A673 (cell line): ENCODE measurements around the gene TCEA2. TPM values are rescaled to one million over a fixed set of nuclear protein-coding genes. Genes with fewer than 3 reads are reported as not detected.

ENCODE experiments used
- BruUV-seq: library from RNA; stranded (reverse); fragments of 400-500 nt; replicated peaks from 2 replicates; lab custom pipeline; 2021; lab: Mats Ljungman, UMichigan
- CTCF ChIA-PET: fragments of 300-600 bp; sonication (Branson Sonifier 250); formaldehyde crosslinking; loops from one replicate; lab custom pipeline; 2022; ENCODE audit warnings: antibody characterized with exemption; lab: Charles Lee
- POLR2A ChIA-PET: fragments of 300-600 bp; sonication (Branson Sonifier 250); formaldehyde crosslinking; loops from one replicate; lab custom pipeline; 2022; ENCODE audit warnings: antibody characterized with exemption; ENCODE audit not compliant: low non-redundant PET; lab: Charles Lee
- DNase-seq: peaks from one replicate; pipeline ENCODE4 v3.0.0-alpha.2; 2015; ENCODE audit warnings: low spot score
- H3K27ac ChIP-seq: fragments of 200-600 bp; sonication (generic); 2 replicates; pipeline ENCODE4 v1.5.1; 2016; ENCODE audit warnings: mixed run types, low read depth, mild to moderate bottlenecking, mixed read lengths, antibody characterized with exemption, low read length; ENCODE audit not compliant: poor library complexity, severe bottlenecking
- H3K27me3 ChIP-seq: fragments of 200-600 bp; sonication (generic); replicated peaks from 2 replicates; pipeline ENCODE4 v1.6.1; 2017; ENCODE audit warnings: mixed run types, low read depth, mild to moderate bottlenecking, mixed read lengths, antibody characterized with exemption, low read length; ENCODE audit not compliant: insufficient read depth, poor library complexity
- H3K36me3 ChIP-seq: fragments of 200-600 bp; sonication (generic); 2 replicates; pipeline ENCODE4 v1.6.1; 2016; ENCODE audit warnings: mixed run types, mild to moderate bottlenecking, mixed read lengths, antibody characterized with exemption, low read length; ENCODE audit not compliant: insufficient read depth, poor library complexity, severe bottlenecking
- H3K4me1 ChIP-seq: fragments of 200-600 bp; sonication (generic); 2 replicates; pipeline ENCODE4 v1.6.1; 2017; ENCODE audit warnings: mixed run types, mild to moderate bottlenecking, mixed read lengths, antibody characterized with exemption, low read length; ENCODE audit not compliant: insufficient read depth, poor library complexity, severe bottlenecking
- H3K4me3 ChIP-seq: fragments of 200-600 bp; sonication (generic); 2 replicates; pipeline ENCODE4 v1.5.1; 2016; ENCODE audit warnings: low read depth, mixed run types, mild to moderate bottlenecking, mixed read lengths, low read length; ENCODE audit not compliant: poor library complexity, severe bottlenecking
- H3K9me3 ChIP-seq: fragments of 200-600 bp; sonication (generic); 2 replicates; pipeline ENCODE4 v1.6.1; 2016; ENCODE audit warnings: mixed run types, low read depth, mild to moderate bottlenecking, mixed read lengths, antibody characterized with exemption, low read length; ENCODE audit not compliant: poor library complexity, severe bottlenecking
- CTCF ChIP-seq: fragments of 300-800, 200-600 bp; sonication (generic); conservative IDR thresholded peaks from 2 replicates; pipeline ENCODE4 v1.5.1; 2017; ENCODE audit warnings: low read depth, mild to moderate bottlenecking, antibody characterized with exemption, low read length, moderate library complexity, mixed read lengths
- EZH2 ChIP-seq: fragments of 200-600 bp; sonication (generic); IDR thresholded peaks from 2 replicates; pipeline ENCODE4 v1.6.1; 2017; ENCODE audit warnings: borderline replicate concordance, low read depth, mild to moderate bottlenecking, mixed read lengths, antibody characterized with exemption, low read length; ENCODE audit not compliant: poor library complexity, severe bottlenecking
- intact Hi-C: fragments of 100-400 bp; cut with micrococcal nuclease; formaldehyde crosslinking; loops from one replicate; pipeline ENCODE4 v1.10.0; 2022; ENCODE audit not compliant: unreplicated experiment
- microRNA-seq: library from miRNA; unstranded; fragments of <30 nt; microRNA quantifications from one replicate; pipeline ENCODE4 v1.2.0, GENCODE V29; 2021
- total RNA-seq: library from RNA; stranded (reverse); gene quantifications from 2 replicates; pipeline ENCODE4 v1.2.3, GENCODE V29; 2021

TCEA2 gene
- total RNA-seq, 1 experiment from 2014 or later: 35.0 TPM

- Histone ChIP-seq H3K4me3 (no peak overlapping the region), H3K9me3 (no peaks in the 10 kb centered on the region), H3K4me1 (no peaks in the 10 kb centered on the region), H3K27me3 (peaks cover 33% of the 10 kb centered on the region), H3K27ac (no peak overlapping the region), H3K36me3 (no peaks in the 10 kb centered on the region)
- no TSS peak for BruUV-seq
- intact Hi-C loops: no loop called here
- TF ChIP-seq CTCF (no peak), EZH2 (no peak)
- no peak for DNase-seq
- ChIA-PET POLR2A (no interaction called here), CTCF (no interaction called here)
Measured at GRCh38 chr20:64119301-64119680, 56.3 kb downstream of the TCEA2 start.

DNA sequence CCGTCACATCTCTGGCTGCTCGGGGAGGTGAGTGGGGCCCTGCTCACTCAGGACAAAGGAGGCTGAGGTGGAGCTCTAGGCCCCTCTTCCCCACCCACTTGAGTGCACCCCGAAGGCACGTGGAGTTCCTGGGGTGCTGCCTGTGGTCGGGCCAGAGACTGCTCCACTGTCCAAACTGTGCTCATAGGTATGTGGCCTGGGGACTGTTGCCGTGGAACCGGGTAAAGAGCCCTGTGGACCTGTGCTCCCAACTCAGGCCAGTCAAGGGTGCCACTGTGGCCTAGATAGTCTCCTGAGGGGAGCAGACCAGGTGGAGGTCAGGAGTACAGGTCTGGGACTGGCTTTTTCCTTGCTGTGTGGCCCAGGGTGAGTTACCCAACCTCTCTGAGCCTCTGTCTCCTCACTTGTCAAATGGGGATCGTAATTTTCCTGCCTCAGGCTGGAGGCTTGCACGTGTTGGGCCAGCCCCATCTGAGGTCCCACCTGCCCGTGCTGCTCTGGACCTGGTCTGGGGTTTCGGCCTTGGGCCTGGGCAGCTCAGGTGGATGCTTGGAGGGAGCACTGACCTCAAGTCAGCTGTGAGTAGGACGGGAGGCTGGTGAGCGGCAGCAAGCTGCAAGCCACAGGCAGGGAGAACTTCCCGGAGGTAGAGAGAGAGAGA, 56.8 kb downstream of the TCEA2 start:
- no peak for TF ChIP-seq CTCF
- TF ChIP-seq EZH2: no peak
- no TSS peak for BruUV-seq

GRCh38 chr20:64121586-64121985, 58.6 kb downstream of the TCEA2 start:
- intact Hi-C loops: loop anchor here (5.0 kb wide), 1 partner anchor 584 kb away; the partner anchor contains the start of gene PTK6
- BruUV-seq: no TSS peak
- CTCF ChIA-PET: no interaction called here
- no peaks in the 10 kb centered on the region for H3K9me3 ChIP-seq
- no peak overlapping the region for H3K4me3 ChIP-seq
- no peak for TF ChIP-seq CTCF
- TF ChIP-seq EZH2: no peak
- no peaks in the 10 kb centered on the region for H3K4me1 ChIP-seq
- DNase-seq: no peak
- H3K27ac ChIP-seq: no peak overlapping the region
- no peaks in the 10 kb centered on the region for H3K36me3 ChIP-seq
- H3K27me3 ChIP-seq: peaks cover 37% of the 10 kb centered on the region
- POLR2A ChIA-PET: no interaction called here

More for the DNA sequence above, 56.8 kb downstream of the TCEA2 start:
- ChIA-PET POLR2A (no interaction called here), CTCF (interaction anchor here (0.6 to 0.8 kb wide), 4 partner anchors 24 to 617 kb away, joined by 3 to 13 read pairs (median 4); no protein-coding TSS in a partner anchor)
- Histone ChIP-seq H3K27me3 (peaks cover 37% of the 10 kb centered on the region), H3K4me1 (no peaks in the 10 kb centered on the region), H3K27ac (no peak overlapping the region), H3K4me3 (no peak overlapping the region), H3K9me3 (no peaks in the 10 kb centered on the region), H3K36me3 (no peaks in the 10 kb centered on the region)
- intact Hi-C loops: loop anchor here (1.0 to 5.0 kb wide), 2 partner anchors 37 to 583 kb away; partner anchors contain the start of gene PTK6
- DNase-seq: no peak

Small RNAs within 50 kb of the gene (microRNA-seq; reads per million reads assigned to microRNA genes)
- gene MIR6813: not detected

Other genes starting within 250 kb of the TCEA2 start
- gene ZBTB46, start 231.9 kb upstream of the TCEA2 start, total RNA-seq: 0.96 and 1.1 TPM in 2 replicates
- gene ABHD16B, start 201.7 kb upstream of the TCEA2 start, total RNA-seq: not detected in 2 replicates
- 80.1 and 89.9 TPM in 2 replicates for gene TPD52L2, start 197.9 kb upstream of the TCEA2 start, total RNA-seq
- gene DNAJC5, start 168.1 kb upstream of the TCEA2 start, total RNA-seq: 43.6 and 44.9 TPM in 2 replicates
- gene UCKL1, start 106.8 kb upstream of the TCEA2 start, total RNA-seq: 48.1 and 53.3 TPM in 2 replicates
- 28.9 and 30.8 TPM in 2 replicates for gene ZNF512B, start 93.3 kb upstream of the TCEA2 start, total RNA-seq
- 6.3 and 7.2 TPM in 2 replicates for gene SAMD10, start 83.6 kb upstream of the TCEA2 start, total RNA-seq
- gene PRPF6, start 82.1 kb upstream of the TCEA2 start, total RNA-seq: 86.3 and 93.2 TPM in 2 replicates
- 2.4 and 2.5 TPM in 2 replicates for gene C20orf204, start 27.0 kb upstream of the TCEA2 start, total RNA-seq
- 0.30 and 0.70 TPM in 2 replicates for gene SOX18, start 13.6 kb upstream of the TCEA2 start, total RNA-seq
- gene RGS19, start 16.3 kb downstream of the TCEA2 start, total RNA-seq: 14.4 and 16.4 TPM in 2 replicates
- 0.32 and 0.46 TPM in 2 replicates for gene OPRL1, start 16.9 kb downstream of the TCEA2 start, total RNA-seq
- gene LKAAEAR1, start 21.2 kb downstream of the TCEA2 start, total RNA-seq: 0.37 and 0.62 TPM in 2 replicates
- gene NPBWR2, start 44.4 kb downstream of the TCEA2 start, total RNA-seq: not detected in 2 replicates
- gene MYT1, start 101.3 kb downstream of the TCEA2 start, total RNA-seq: not detected in 2 replicates
- 57.1 and 68.9 TPM in 2 replicates for gene PCMTD2, start 192.6 kb downstream of the TCEA2 start, total RNA-seq